ENCODE data around the gene HOMER2. TPM values are rescaled to one million over a fixed set of nuclear protein-coding genes. Genes with fewer than 3 reads are reported as not detected.
A peak's percentile ranks its signal among the peaks of the same experiment; 100 is the strongest.

HOMER2 gene
- total RNA-seq, 1 donor from 2014 or later: 18.7 TPM

GRCh38 chr15:82852941-82853561, 99.5 kb downstream of the HOMER2 start:
- H3K4me3 Mint-ChIP-seq: no peak overlapping the region
- no peaks in the 10 kb centered on the region for H3K27me3 Mint-ChIP-seq (ENCODE audit: low read depth)
- H3K4me1 Mint-ChIP-seq: peaks cover 44% of the 10 kb centered on the region
- H3K9me3 Mint-ChIP-seq: no peaks in the 10 kb centered on the region
- no peak overlapping the region for H3K27ac Mint-ChIP-seq (ENCODE audit: unreplicated experiment)
- TF ChIP-seq CTCF (conservative IDR thresholded peaks at IDR 0.05): no peak
- H3K36me3 Mint-ChIP-seq (ENCODE audit: low read depth): no peaks in the 10 kb centered on the region
- no peak for DNase-seq (ENCODE audit: low read depth, low spot score)

- H3K27me3 Mint-ChIP-seq (ENCODE audit: low read depth): no peaks in the 10 kb centered on the region
- no peak for DNase-seq (ENCODE audit: low read depth, low spot score)
- no peak for TF ChIP-seq CTCF (conservative IDR thresholded peaks at IDR 0.05)
- H3K4me1 Mint-ChIP-seq: peaks cover 44% of the 10 kb centered on the region
- H3K4me3 Mint-ChIP-seq: no peak overlapping the region
- no peak overlapping the region for H3K27ac Mint-ChIP-seq (ENCODE audit: unreplicated experiment)
- H3K36me3 Mint-ChIP-seq (ENCODE audit: low read depth): no peaks in the 10 kb centered on the region
- H3K9me3 Mint-ChIP-seq: no peaks in the 10 kb centered on the region
These were observed 100.5 kb downstream of the HOMER2 start for GRCh38 chr15:82851981-82852511.

GRCh38 chr15:82851306-82851850, 101.1 kb downstream of the HOMER2 start:
- no peak overlapping the region for H3K4me3 Mint-ChIP-seq
- H3K27ac Mint-ChIP-seq (ENCODE audit: unreplicated experiment): no peak overlapping the region
- no peak for DNase-seq (ENCODE audit: low read depth, low spot score)
- no peaks in the 10 kb centered on the region for H3K9me3 Mint-ChIP-seq
- H3K4me1 Mint-ChIP-seq: peaks cover 40% of the 10 kb centered on the region
- H3K27me3 Mint-ChIP-seq (ENCODE audit: low read depth): no peaks in the 10 kb centered on the region
- H3K36me3 Mint-ChIP-seq (ENCODE audit: low read depth): no peaks in the 10 kb centered on the region
- TF ChIP-seq CTCF (conservative IDR thresholded peaks at IDR 0.05): no peak

- TF ChIP-seq CTCF (conservative IDR thresholded peaks at IDR 0.05): no peak
- no peak overlapping the region for H3K4me3 Mint-ChIP-seq
- no peak for DNase-seq (ENCODE audit: low read depth, low spot score)
- no peaks in the 10 kb centered on the region for H3K27me3 Mint-ChIP-seq (ENCODE audit: low read depth)
- H3K9me3 Mint-ChIP-seq: no peaks in the 10 kb centered on the region
- H3K36me3 Mint-ChIP-seq (ENCODE audit: low read depth): no peaks in the 10 kb centered on the region
- peaks cover 34% of the 10 kb centered on the region for H3K4me1 Mint-ChIP-seq
- peak overlapping the region; percentile 24 for H3K27ac Mint-ChIP-seq (ENCODE audit: unreplicated experiment)
These were observed 101.8 kb downstream of the HOMER2 start for GRCh38 chr15:82850731-82851130.

GRCh38 chr15:82849556-82850512, 102.7 kb downstream of the HOMER2 start:
- no peaks in the 10 kb centered on the region for H3K9me3 Mint-ChIP-seq
- peak overlapping the region; percentile 73 for H3K27ac Mint-ChIP-seq (ENCODE audit: unreplicated experiment)
- H3K36me3 Mint-ChIP-seq (ENCODE audit: low read depth): no peaks in the 10 kb centered on the region
- no peaks in the 10 kb centered on the region for H3K27me3 Mint-ChIP-seq (ENCODE audit: low read depth)
- peaks cover 31% of the 10 kb centered on the region for H3K4me1 Mint-ChIP-seq
- TF ChIP-seq CTCF (conservative IDR thresholded peaks at IDR 0.05): peak; percentile 85
- no peak overlapping the region for H3K4me3 Mint-ChIP-seq
- DNase-seq (ENCODE audit: low read depth, low spot score): peak; percentile 69
